Activated naive CD4-positive, alpha-beta T cell treated with anti-CD3 and anti-CD28 coated beads, Interleukin-2, amount 10 ng/mL, durations not matched to agents 7 days and 5 days (primary cell): ENCODE data around the gene CEP152.
"Not testable (repeated sequence)": the region's sequence is repeated elsewhere in the genome, so short reads cannot be mapped to it uniquely, and the experiment has no call there.

ENCODE experiments used
- CTCF ChIA-PET: fragments of 350-600 bp; sonication (Branson Sonifier 250); formaldehyde crosslinking; loops from one replicate; lab custom pipeline; 2021; ENCODE audit warnings: antibody characterized with exemption; lab: Charles Lee
- DNase-seq: peaks from one replicate; pipeline ENCODE4 v3.0.0-alpha.2; 2020
- H3K27ac Mint-ChIP-seq: one replicate; pipeline ENCODE4 v1.8.0; 2021; ENCODE audit warnings: mild to moderate bottlenecking, moderate library complexity, mixed read lengths
- H3K27me3 Mint-ChIP-seq: one replicate; pipeline ENCODE4 v1.8.0; 2021; ENCODE audit warnings: mild to moderate bottlenecking, mixed read lengths
- H3K36me3 Mint-ChIP-seq: one replicate; pipeline ENCODE4 v1.8.0; 2021; ENCODE audit warnings: mixed read lengths
- H3K4me1 Mint-ChIP-seq: one replicate; pipeline ENCODE4 v1.8.0; 2021; ENCODE audit warnings: mixed read lengths
- H3K4me3 Mint-ChIP-seq: one replicate; pipeline ENCODE4 v1.8.0; 2021; ENCODE audit warnings: mild to moderate bottlenecking, moderate library complexity, mixed read lengths
- H3K9me3 Mint-ChIP-seq: one replicate; pipeline ENCODE4 v1.8.0; 2021; ENCODE audit warnings: mixed read lengths

CEP152 gene

DNA sequence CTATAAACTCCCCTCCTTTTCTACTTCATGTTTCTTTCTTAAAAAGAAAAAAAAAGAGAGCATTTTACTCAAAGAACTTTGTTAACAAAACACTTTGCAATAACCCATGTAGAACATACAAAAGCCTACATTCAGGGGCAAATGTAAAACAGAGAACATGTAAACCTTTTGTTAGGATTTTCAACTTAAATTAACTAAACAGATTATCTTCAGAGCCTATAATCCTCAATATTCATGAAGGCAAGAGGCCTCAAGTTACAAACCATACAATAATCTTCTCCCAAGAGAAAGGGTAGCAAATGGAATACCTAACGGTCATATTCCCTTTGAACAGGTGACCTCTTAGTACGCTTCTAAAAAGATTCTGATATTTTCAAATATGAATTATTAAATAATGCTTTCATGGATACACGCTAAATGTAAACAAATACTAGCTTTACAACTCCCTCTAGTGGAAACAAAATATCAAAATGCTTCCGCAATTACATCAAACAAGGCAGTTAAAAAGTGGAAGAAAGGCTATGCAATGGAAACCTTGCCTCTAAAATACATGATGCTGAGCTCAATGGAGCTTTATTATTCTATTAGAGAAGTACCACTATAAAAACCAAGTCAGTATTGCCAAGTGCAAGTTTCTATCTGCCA is 9.9 kb downstream of the CEP152 start:
- CTCF ChIA-PET, result interaction anchor here (1.0 to 2.0 kb wide), 4 partner anchors 10 to 443 kb away, joined by 3 to 9 read pairs (median 6); partner anchors contain the start of genes CEP152 and SHC4
- H3K36me3 Mint-ChIP-seq, result peaks cover 54% of the 10 kb centered on the region
- H3K9me3 Mint-ChIP-seq, result no peaks in the 10 kb centered on the region
- no peak for DNase-seq
- H3K4me1 Mint-ChIP-seq, result peaks cover 63% of the 10 kb centered on the region
- no peak overlapping the region for H3K27ac Mint-ChIP-seq
- no peaks in the 10 kb centered on the region for H3K27me3 Mint-ChIP-seq
- H3K4me3 Mint-ChIP-seq, result no peak overlapping the region

DNA sequence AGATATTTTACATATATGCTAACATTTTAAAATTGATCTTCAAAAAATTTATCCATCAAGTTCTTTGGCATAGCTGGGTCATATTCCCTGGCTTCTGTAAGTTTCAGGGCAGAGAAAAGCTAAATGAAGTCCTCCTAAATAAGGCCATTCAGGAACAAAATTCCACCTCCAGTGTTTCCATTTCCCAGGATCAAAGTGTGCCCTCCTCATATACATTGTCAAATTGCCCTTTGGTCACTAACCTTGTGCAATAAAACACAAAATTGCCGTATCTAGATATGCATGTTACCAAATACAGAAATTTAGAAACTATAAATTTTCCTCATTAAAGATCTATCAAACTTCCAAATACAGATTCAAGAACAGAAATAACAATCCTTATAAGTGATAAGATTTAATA is 10.6 kb downstream of the CEP152 start:
- Mint-ChIP-seq H3K27ac (peak overlapping the region; percentile 17), H3K9me3 (no peaks in the 10 kb centered on the region), H3K4me3 (no peak overlapping the region), H3K36me3 (peaks cover 53% of the 10 kb centered on the region), H3K4me1 (peaks cover 62% of the 10 kb centered on the region), H3K27me3 (no peaks in the 10 kb centered on the region)
- CTCF ChIA-PET, result interaction anchor here (1.3 kb wide), 1 partner anchor 11 kb away, joined by 4 read pairs; the partner anchor contains the start of gene CEP152
- DNase-seq, result no peak

DNA sequence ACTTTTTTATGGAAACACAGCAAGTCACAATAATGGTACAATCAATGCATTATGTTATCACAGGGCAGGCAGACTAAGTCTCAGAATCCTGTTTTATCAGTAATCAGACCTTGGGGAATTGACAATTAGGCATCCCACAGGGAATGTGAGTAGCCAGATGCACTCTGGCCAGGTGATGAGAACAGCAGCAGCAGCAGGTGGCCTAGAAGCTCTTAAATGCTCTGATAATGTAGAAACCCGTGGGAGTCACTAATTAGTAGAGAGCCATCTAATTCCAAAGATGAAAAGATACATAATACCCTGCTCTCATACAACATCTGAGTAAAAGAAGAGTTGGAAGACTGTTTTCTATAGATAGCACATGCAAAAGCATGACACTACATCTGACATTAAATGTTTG is 12.6 kb downstream of the CEP152 start:
- H3K4me1 Mint-ChIP-seq, result peaks cover 54% of the 10 kb centered on the region
- H3K9me3 Mint-ChIP-seq, result no peaks in the 10 kb centered on the region
- no peaks in the 10 kb centered on the region for H3K27me3 Mint-ChIP-seq
- no peak overlapping the region for H3K4me3 Mint-ChIP-seq
- H3K27ac Mint-ChIP-seq, result peak overlapping the region; percentile 21
- DNase-seq, result no peak
- H3K36me3 Mint-ChIP-seq, result peaks cover 42% of the 10 kb centered on the region
- CTCF ChIA-PET, result no interaction called here

DNA sequence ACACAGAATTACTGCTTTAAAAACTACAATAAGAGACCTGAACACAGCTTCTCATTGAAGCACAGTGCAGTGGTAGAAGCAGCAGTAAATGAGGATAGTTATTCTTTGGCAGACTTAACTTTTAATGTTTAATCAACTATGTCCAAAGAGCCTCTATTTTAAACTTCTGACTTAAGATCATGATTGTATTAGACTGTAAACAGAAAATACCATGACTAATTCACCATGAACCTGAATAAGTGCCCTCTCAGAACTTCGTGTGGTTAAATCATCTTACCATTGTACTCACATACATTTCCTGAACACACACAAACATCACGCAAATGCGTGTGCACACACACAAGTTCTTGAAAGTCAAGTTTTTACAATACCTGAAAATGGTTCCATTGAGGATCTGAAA is 13.9 kb downstream of the CEP152 start:
- CTCF ChIA-PET, result no interaction called here
- peak overlapping the region; percentile 32 for H3K4me3 Mint-ChIP-seq
- H3K27ac Mint-ChIP-seq, result peak overlapping the region; percentile 87
- peaks cover 50% of the 10 kb centered on the region for H3K4me1 Mint-ChIP-seq
- DNase-seq, result no peak
- H3K9me3 Mint-ChIP-seq, result no peaks in the 10 kb centered on the region
- H3K36me3 Mint-ChIP-seq, result peaks cover 55% of the 10 kb centered on the region
- no peaks in the 10 kb centered on the region for H3K27me3 Mint-ChIP-seq

DNA sequence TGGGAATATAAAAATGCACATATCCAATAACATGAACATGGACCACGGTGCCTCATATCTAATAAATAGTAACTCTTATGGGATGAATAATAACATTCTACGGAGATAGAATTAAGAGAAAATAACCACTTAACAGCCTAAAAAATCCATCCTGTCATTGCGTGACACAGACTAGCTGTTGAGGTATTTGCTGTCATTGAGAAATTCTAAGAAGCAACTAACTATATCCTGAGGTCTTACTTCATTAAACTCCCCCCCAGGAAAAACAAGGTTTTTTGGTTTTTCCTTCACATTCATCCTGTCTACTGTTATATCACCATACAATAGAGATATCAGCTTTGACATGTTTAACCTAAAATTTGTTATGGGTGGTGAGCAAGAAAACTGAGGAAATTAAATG is 14.3 kb downstream of the CEP152 start:
- H3K4me3 Mint-ChIP-seq, result peak overlapping the region; percentile 32
- H3K27me3 Mint-ChIP-seq, result no peaks in the 10 kb centered on the region
- peak overlapping the region; percentile 87 for H3K27ac Mint-ChIP-seq
- no peaks in the 10 kb centered on the region for H3K9me3 Mint-ChIP-seq
- peaks cover 50% of the 10 kb centered on the region for H3K4me1 Mint-ChIP-seq
- CTCF ChIA-PET, result no interaction called here
- no peak for DNase-seq
- H3K36me3 Mint-ChIP-seq, result peaks cover 56% of the 10 kb centered on the region

DNA sequence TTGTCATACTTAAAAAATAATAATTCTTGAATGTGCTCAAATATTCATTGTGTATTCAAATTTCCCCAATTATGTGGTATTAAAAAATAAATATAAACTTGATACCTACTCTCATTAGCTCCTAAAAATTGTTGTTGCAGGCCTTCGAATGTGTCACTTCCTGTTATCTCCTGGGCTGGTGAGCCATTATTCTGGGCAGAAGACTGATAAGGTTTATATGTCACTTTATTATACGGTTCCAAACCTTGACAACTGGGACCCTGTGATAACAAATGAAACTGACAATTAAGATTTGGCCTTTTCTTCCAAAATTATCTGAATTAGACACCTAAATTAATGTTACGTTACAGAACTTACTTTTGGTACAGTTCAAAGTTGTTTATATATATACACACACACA is 15.0 kb downstream of the CEP152 start:
- CTCF ChIA-PET, result no interaction called here
- no peak overlapping the region for H3K4me3 Mint-ChIP-seq

DNA sequence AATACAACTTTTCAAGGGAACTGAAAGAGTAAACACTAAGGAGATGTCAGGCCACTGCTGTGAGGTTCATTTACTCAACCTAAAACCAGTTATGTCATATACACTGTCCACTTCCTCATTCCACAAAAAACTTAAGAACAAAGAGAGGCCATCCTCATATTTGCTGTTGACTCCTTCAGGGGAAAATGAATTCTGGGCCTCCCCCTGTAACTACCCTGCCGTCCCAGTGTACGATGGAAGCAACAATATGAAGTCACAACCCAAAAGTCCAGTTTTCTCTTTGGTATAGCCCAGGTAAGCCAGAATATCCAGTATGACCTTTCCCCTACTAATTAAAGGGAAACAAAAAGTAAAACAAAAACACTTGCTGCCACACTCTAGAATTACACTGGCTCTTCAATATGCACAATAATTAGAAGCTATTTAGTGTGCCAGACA is 16.2 kb downstream of the CEP152 start:
- Mint-ChIP-seq H3K36me3 (peaks cover 57% of the 10 kb centered on the region), H3K9me3 (no peaks in the 10 kb centered on the region), H3K27ac (peak overlapping the region; percentile 79), H3K4me3 (no peak overlapping the region), H3K27me3 (no peaks in the 10 kb centered on the region), H3K4me1 (peaks cover 39% of the 10 kb centered on the region)
- CTCF ChIA-PET, result no interaction called here
- no peak for DNase-seq

More for the DNA sequence above, 15.0 kb downstream of the CEP152 start:
- Mint-ChIP-seq H3K27me3 (no peaks in the 10 kb centered on the region), H3K9me3 (no peaks in the 10 kb centered on the region), H3K27ac (no peak overlapping the region), H3K36me3 (peaks cover 57% of the 10 kb centered on the region), H3K4me1 (peaks cover 46% of the 10 kb centered on the region)
- no peak for DNase-seq

DNA sequence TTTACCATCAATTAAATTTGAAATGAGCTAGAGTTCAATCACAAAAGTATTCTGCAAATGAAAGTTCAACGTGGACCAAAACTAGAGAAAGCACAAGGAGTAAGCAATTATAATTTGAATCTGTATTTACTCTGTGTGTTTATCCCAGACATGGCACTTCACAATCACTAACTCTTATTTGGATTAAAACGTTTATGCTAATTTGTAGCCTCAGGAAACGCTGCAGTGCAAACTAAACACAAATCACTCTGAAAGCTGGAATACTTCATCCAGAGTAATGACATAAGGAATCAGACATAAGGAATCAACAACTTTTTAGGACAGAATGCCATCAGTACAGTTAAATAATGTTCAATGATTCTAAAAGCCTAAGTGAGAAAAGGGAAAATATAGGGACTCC is 18.5 kb downstream of the CEP152 start:
- CTCF ChIA-PET, result interaction anchor here (0.7 kb wide), 1 partner anchor 18 kb away, joined by 3 read pairs; the partner anchor contains the start of gene CEP152
- Mint-ChIP-seq H3K27ac (no peak overlapping the region), H3K36me3 (peaks cover 62% of the 10 kb centered on the region), H3K9me3 (no peaks in the 10 kb centered on the region), H3K4me3 (no peak overlapping the region), H3K4me1 (peaks cover 25% of the 10 kb centered on the region), H3K27me3 (no peaks in the 10 kb centered on the region)
- DNase-seq, result no peak

DNA sequence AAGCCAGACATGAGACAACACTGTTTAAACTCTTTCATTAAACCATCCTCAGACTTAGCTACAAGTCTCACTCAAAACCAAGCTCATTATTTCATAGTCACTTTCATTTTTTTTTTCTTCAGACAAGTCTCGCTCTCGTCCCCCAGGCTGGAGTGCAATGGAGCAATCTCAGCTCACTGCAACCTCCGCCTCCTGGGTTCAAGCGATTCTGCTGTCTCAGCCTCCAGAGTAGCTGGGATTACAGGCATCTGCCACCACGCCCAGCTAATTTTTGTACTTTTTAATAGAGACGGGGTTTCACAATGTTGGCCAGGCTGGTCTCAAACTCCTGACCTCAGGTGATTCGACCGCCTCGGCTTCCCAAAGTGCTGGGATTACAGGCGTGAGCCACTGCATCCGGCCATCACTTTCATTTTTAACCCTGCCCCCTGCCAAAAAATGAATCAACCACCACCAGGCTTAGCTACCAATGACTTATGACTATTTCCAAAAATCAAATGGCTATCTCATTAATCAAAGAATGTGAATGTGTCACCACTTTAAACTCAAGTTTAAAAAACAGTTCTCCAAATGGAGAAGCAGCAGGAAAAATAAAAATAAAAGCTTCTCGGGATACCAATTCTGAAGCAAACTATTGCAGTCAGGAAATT is 20.3 kb downstream of the CEP152 start:
- H3K9me3 Mint-ChIP-seq, H3K4me1 Mint-ChIP-seq, DNase-seq, CTCF ChIA-PET, H3K4me3 Mint-ChIP-seq, H3K27ac Mint-ChIP-seq, H3K27me3 Mint-ChIP-seq: not testable (repeated sequence)
- peaks cover 55% of the 10 kb centered on the region for H3K36me3 Mint-ChIP-seq

DNA sequence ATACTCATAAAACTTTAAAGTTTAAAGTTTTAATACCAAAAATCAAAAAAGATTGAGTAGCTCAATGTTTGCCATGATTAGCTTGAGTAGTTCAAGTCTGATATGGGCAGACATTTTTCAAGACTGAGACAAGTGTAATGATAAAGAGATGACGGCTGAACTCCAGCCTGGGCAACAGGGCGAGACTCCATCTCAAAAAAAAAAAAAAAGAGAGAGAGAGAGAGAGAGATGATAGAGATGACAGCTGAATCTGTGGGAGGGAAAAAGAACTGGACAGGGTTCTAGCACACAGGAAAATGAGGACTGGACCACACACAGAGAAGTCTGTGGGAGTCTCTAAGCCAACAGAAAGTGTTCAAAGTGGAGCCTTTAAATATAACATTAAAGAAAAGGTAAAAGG is 25.2 kb downstream of the CEP152 start:
- no peaks in the 10 kb centered on the region for H3K27me3 Mint-ChIP-seq
- no peak overlapping the region for H3K27ac Mint-ChIP-seq
- CTCF ChIA-PET, result no interaction called here
- peaks cover 9% of the 10 kb centered on the region for H3K4me1 Mint-ChIP-seq
- H3K36me3 Mint-ChIP-seq, result peaks cover 59% of the 10 kb centered on the region
- H3K9me3 Mint-ChIP-seq, result no peaks in the 10 kb centered on the region
- no peak overlapping the region for H3K4me3 Mint-ChIP-seq
- DNase-seq, result no peak

DNA sequence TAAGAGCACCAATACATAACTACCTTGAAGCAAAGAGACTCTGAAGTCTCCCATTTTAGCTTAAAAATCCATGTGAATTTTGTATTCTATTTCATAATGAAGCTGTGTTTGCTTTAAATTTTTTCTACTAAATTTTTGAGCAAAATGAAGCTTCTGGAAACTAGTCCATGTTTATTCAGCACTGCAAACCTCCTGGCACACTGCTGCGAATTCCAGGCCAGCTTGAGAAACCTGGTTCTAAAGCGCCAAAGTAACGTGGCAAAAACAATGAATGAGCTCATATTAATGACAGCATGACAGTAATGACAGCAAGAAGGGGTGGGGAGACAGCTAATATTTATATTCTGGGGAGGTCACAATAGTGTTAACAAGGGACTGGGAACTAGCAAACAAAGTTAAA is 25.7 kb downstream of the CEP152 start:
- Mint-ChIP-seq H3K27me3 (no peaks in the 10 kb centered on the region), H3K36me3 (peaks cover 59% of the 10 kb centered on the region), H3K4me3 (no peak overlapping the region), H3K9me3 (no peaks in the 10 kb centered on the region), H3K27ac (no peak overlapping the region), H3K4me1 (peaks cover 9% of the 10 kb centered on the region)
- no peak for DNase-seq
- CTCF ChIA-PET, result no interaction called here

DNA sequence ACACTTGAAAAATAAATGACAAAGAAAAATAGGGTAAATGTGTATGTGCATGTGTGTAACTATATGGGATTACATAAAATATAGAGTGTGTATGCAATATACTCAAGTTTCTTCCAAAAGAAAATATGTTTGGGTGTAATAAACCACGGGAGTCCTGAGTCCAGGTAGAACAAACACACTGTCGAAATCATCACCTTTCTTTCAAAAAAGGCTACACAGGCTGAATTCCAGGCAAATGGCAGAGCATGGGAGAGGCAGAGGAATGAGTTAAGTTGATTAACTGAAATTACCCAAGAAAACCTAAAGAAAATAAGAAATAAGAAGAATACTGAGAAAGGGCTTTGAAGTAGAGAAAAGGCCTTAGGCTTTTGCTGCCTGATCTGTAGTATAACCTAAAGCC is 26.1 kb downstream of the CEP152 start:
- H3K4me1 Mint-ChIP-seq, result peaks cover 9% of the 10 kb centered on the region
- H3K27me3 Mint-ChIP-seq, result no peaks in the 10 kb centered on the region
- no peaks in the 10 kb centered on the region for H3K9me3 Mint-ChIP-seq
- DNase-seq, result no peak
- CTCF ChIA-PET, result no interaction called here
- H3K36me3 Mint-ChIP-seq, result peaks cover 59% of the 10 kb centered on the region
- no peak overlapping the region for H3K27ac Mint-ChIP-seq
- no peak overlapping the region for H3K4me3 Mint-ChIP-seq

DNA sequence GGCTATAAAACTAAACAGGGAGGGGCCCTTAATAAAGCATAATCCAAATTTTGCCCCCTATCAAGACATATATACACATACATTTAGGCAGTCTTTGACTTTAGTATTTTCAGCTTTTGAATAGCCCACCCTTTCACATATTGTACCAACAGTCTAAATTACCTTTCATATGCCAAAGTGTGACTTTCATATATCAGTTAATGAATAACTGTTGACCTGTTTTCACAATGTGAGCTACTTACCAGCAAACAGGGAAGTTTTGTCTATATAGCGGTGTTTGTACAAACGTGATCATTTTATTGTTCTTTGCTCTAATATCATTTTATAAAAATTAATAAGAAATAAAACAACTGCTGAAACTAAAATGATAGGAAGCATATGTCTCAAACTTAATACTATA is 28.0 kb downstream of the CEP152 start:
- no peak for DNase-seq
- CTCF ChIA-PET, result no interaction called here
- no peak overlapping the region for H3K27ac Mint-ChIP-seq
- no peak overlapping the region for H3K4me3 Mint-ChIP-seq
- no peaks in the 10 kb centered on the region for H3K9me3 Mint-ChIP-seq
- H3K36me3 Mint-ChIP-seq, result peaks cover 56% of the 10 kb centered on the region
- H3K27me3 Mint-ChIP-seq, result no peaks in the 10 kb centered on the region
- peaks cover 9% of the 10 kb centered on the region for H3K4me1 Mint-ChIP-seq

DNA sequence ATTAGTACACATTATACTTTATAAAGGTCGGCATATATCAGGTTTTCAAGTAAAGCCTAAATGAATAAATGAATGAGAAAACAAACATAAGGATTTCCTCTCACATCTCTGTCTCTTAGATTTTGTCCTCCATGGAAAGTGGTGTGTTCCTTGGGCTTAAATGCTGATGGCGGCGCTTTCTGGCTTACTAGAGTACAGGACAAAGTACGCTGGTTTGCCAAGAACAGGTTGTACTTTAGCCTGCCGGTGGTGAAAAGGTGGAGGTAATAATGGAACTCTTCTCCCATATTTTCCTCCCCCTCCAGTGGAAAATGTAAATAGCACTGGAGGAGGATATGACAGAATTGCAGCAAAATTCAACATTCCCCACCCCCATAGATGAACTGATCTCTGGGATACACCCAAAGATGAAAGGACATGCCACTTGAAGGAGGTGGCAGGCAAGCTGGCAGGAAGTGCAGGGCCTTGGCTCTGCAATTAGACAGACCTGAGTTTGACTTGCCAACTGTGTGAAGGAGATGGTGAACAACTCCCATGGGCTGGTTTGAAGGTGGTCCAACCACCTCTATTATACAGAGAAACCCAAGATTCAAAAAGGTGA is 29.3 kb downstream of the CEP152 start:
- CTCF ChIA-PET, result no interaction called here
- Mint-ChIP-seq H3K27me3 (no peaks in the 10 kb centered on the region), H3K27ac (peak overlapping the region; percentile 29), H3K4me3 (no peak overlapping the region), H3K9me3 (no peaks in the 10 kb centered on the region), H3K4me1 (peaks cover 9% of the 10 kb centered on the region), H3K36me3 (peaks cover 56% of the 10 kb centered on the region)
- no peak for DNase-seq

DNA sequence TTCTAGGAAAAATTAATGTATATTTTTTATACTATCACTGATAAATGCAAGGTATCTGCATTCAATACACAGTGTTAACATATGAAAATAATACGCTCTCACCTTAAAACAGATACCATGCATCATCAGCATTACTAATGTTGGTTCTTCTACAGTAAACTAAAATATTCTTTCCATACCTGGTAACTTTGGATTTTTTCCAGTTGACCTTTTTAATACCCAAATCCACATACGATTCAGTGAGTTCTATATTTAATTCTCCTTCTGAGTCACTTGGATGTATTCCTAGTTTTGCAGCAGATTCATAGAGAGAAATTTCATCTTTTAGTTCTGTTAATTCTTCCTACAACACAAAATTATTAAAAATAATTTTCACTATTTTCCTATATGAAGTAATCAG is 29.9 kb downstream of the CEP152 start:
- no peak for DNase-seq
- H3K36me3 Mint-ChIP-seq, result peaks cover 54% of the 10 kb centered on the region
- H3K9me3 Mint-ChIP-seq, result no peaks in the 10 kb centered on the region
- peaks cover 9% of the 10 kb centered on the region for H3K4me1 Mint-ChIP-seq
- no peak overlapping the region for H3K4me3 Mint-ChIP-seq
- H3K27ac Mint-ChIP-seq, result no peak overlapping the region
- H3K27me3 Mint-ChIP-seq, result no peaks in the 10 kb centered on the region
- CTCF ChIA-PET, result no interaction called here
